MCF 10A (cell line): Measurements from ENCODE around the gene PTX3. TPM values are rescaled to one million over a fixed set of nuclear protein-coding genes. Genes with fewer than 3 reads are reported as not detected.

Source experiments
- BruUV-seq: library from RNA; stranded (reverse); fragments of 400-500 nt; replicated peaks from 2 replicates; lab custom pipeline; 2021; lab: Mats Ljungman, UMichigan
- CTCF ChIA-PET: fragments of 300-600 bp; sonication (Branson Sonifier 250); formaldehyde crosslinking; extraction: SDS; loops from one replicate; lab custom pipeline; 2021; ENCODE audit warnings: antibody characterized with exemption, inconsistent platforms; lab: Yijun Ruan, JAX
- POLR2A ChIA-PET: fragments of 300-600, 350-650 bp; sonication (Branson Sonifier 250); formaldehyde crosslinking; extraction: SDS; loops from one replicate; lab custom pipeline; 2020; ENCODE audit warnings: antibody characterized with exemption, inconsistent platforms; lab: Yijun Ruan, JAX
- DNase-seq: peaks from one replicate; pipeline ENCODE4 v3.0.0-alpha.2; 2018; ENCODE audit not compliant: unreplicated experiment
- H3K27ac Mint-ChIP-seq: one replicate; pipeline ENCODE4 v1.8.0; 2022; ENCODE audit warnings: mild to moderate bottlenecking, low read depth, mixed read lengths; ENCODE audit not compliant: unreplicated experiment
- H3K27me3 Mint-ChIP-seq: one replicate; pipeline ENCODE4 v1.8.0; 2022; ENCODE audit warnings: mixed read lengths; ENCODE audit not compliant: insufficient read depth, unreplicated experiment
- H3K36me3 Mint-ChIP-seq: one replicate; pipeline ENCODE4 v1.8.0; 2022; ENCODE audit warnings: mild to moderate bottlenecking, moderate library complexity, mixed read lengths; ENCODE audit not compliant: insufficient read depth, unreplicated experiment
- H3K4me1 Mint-ChIP-seq: one replicate; pipeline ENCODE4 v1.8.0; 2022; ENCODE audit warnings: mixed read lengths; ENCODE audit not compliant: insufficient read depth, unreplicated experiment
- H3K4me3 Mint-ChIP-seq: one replicate; pipeline ENCODE4 v1.8.0; 2022; ENCODE audit warnings: mild to moderate bottlenecking, moderate library complexity, mixed read lengths; ENCODE audit not compliant: unreplicated experiment
- H3K9me3 Mint-ChIP-seq: one replicate; pipeline ENCODE4 v1.8.0; 2022; ENCODE audit warnings: mixed read lengths; ENCODE audit not compliant: unreplicated experiment
- intact Hi-C: fragments of 100-400 bp; cut with micrococcal nuclease; formaldehyde crosslinking; loops from 2 replicates; pipeline ENCODE4 v1.14.1; 2022
- total RNA-seq: library from RNA; stranded (reverse); gene quantifications from 2 replicates; pipeline ENCODE4 v1.2.3, GENCODE V29; 2022
- TF ChIP-seq, protein P1 (sequence below): fragments of 200-600 bp; IDR thresholded peaks from one replicate; pipeline ENCODE4 v1.8.0; 2022; ENCODE audit warnings: antibody characterized with exemption, mild to moderate bottlenecking; ENCODE audit not compliant: unreplicated experiment

PTX3 gene
- total RNA-seq, 1 experiment from 2014 or later: 217 TPM

DNA sequence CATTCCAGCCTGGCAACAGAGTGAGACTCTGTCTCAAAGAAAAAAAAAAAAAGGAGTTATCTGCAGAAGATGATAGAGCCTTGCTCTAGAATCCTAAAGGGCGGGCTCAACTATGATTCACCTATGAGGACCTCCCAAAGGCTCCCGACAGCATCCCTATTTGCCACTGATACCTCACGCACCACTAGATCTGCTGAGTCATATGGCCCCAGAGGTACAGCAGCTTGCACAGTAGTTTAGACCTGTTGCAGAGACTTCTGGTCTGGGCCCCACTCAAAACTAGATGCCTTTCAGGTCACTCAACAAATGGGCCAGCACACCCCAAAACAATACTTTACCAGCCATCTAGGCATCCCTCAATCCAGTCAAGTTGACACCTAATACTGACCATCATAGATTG is 38.1 kb upstream of the PTX3 start:
- no TSS peak for BruUV-seq
- Mint-ChIP-seq H3K4me1 (no peaks in the 10 kb centered on the region), H3K36me3 (peaks cover 3% of the 10 kb centered on the region), H3K9me3 (no peaks in the 10 kb centered on the region), H3K27ac (no peak overlapping the region), H3K27me3 (no peaks in the 10 kb centered on the region), H3K4me3 (no peak overlapping the region)
- ChIA-PET POLR2A (no interaction called here), CTCF (no interaction called here)
- TF ChIP-seq, protein P1, sequence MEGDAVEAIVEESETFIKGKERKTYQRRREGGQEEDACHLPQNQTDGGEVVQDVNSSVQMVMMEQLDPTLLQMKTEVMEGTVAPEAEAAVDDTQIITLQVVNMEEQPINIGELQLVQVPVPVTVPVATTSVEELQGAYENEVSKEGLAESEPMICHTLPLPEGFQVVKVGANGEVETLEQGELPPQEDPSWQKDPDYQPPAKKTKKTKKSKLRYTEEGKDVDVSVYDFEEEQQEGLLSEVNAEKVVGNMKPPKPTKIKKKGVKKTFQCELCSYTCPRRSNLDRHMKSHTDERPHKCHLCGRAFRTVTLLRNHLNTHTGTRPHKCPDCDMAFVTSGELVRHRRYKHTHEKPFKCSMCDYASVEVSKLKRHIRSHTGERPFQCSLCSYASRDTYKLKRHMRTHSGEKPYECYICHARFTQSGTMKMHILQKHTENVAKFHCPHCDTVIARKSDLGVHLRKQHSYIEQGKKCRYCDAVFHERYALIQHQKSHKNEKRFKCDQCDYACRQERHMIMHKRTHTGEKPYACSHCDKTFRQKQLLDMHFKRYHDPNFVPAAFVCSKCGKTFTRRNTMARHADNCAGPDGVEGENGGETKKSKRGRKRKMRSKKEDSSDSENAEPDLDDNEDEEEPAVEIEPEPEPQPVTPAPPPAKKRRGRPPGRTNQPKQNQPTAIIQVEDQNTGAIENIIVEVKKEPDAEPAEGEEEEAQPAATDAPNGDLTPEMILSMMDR: no peak
- DNase-seq: no peak
- intact Hi-C loops: no loop called here

DNA sequence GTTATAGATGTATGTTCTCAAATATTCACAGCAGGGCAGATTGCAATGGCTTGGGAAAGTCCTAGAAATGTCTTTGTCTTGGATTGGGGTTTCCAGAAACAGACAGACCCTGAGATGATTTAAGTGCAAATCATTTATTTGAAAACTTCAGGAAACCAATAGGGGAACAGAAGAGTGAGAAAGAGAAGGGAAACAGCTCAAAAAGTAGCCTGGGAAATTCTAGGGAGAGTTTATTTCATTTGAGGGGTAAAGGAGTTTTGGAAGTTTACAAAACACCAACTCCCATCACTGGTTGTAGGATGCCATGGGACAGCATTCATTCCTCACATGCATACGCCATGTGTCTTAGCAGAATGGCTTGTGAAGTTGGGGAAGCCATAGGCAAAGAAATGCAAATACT is 32.3 kb upstream of the PTX3 start:
- Mint-ChIP-seq H3K27me3 (no peaks in the 10 kb centered on the region), H3K36me3 (no peaks in the 10 kb centered on the region), H3K27ac (no peak overlapping the region), H3K4me1 (peaks cover 12% of the 10 kb centered on the region), H3K9me3 (no peaks in the 10 kb centered on the region), H3K4me3 (no peak overlapping the region)
- intact Hi-C loops: no loop called here
- BruUV-seq: no TSS peak
- POLR2A ChIA-PET: no interaction called here
- CTCF ChIA-PET: interaction anchor here (0.7 to 1.2 kb wide), 2 partner anchors 10 to 654 kb away, joined by 3 read pairs; no protein-coding TSS in a partner anchor
- no peak for DNase-seq
- TF ChIP-seq, protein P1: no peak

DNA sequence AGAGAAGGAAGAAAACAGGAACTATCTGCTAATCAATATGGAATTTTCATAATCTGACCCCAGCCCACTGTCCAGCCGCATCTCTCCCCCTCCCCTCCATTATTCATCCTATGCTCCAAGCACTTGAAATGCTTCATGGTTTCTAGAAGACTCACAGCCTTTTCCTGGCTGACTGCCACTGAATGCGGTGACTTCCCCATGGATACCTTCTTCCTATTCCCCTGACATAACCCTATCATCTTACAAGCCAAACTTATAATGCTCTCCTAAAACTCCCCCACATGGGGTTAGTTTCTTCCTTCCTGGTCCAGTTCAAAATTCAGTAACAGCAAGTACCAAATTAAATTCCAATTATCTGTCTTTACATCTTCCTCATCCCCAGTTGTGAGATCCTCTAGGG is 31.2 kb upstream of the PTX3 start:
- CTCF ChIA-PET: interaction anchor here (0.7 kb wide), 1 partner anchor 230 kb away, joined by 3 read pairs; no protein-coding TSS in a partner anchor
- intact Hi-C loops: no loop called here
- H3K27ac Mint-ChIP-seq: no peak overlapping the region
- H3K36me3 Mint-ChIP-seq: no peaks in the 10 kb centered on the region
- BruUV-seq: no TSS peak
- H3K27me3 Mint-ChIP-seq: no peaks in the 10 kb centered on the region
- H3K4me3 Mint-ChIP-seq: no peak overlapping the region
- POLR2A ChIA-PET: no interaction called here
- peaks cover 12% of the 10 kb centered on the region for H3K4me1 Mint-ChIP-seq
- H3K9me3 Mint-ChIP-seq: no peaks in the 10 kb centered on the region
- no peak for DNase-seq
- TF ChIP-seq, protein P1: no peak

DNA sequence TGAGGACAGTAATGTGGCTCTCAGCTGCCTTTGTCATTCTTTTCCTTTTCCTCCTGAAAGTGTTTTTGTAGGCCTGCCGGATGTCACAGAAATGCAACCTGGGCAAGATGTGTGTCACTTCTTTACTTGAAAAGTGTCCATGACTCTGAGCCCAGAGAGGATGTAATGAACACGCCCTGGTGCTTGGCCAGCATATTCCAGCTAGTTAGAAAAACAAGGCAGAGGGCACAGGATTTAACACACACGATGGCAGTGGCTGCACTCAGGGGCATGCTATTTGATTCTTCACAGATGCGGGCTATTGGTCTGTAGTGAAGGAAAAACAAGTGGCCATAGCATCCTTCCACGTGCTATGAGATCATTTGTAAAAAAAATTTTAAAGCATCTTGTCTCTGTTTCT is 30.3 kb upstream of the PTX3 start:
- H3K4me3 Mint-ChIP-seq: no peak overlapping the region
- no peaks in the 10 kb centered on the region for H3K27me3 Mint-ChIP-seq
- no peaks in the 10 kb centered on the region for H3K9me3 Mint-ChIP-seq
- no TSS peak for BruUV-seq
- no peak overlapping the region for H3K27ac Mint-ChIP-seq
- H3K4me1 Mint-ChIP-seq: peaks cover 12% of the 10 kb centered on the region
- DNase-seq: no peak
- POLR2A ChIA-PET: interaction anchor here (0.6 kb wide), 1 partner anchor 58 kb away, joined by 3 read pairs; no protein-coding TSS in a partner anchor
- H3K36me3 Mint-ChIP-seq: no peaks in the 10 kb centered on the region
- TF ChIP-seq, protein P1: no peak
- intact Hi-C loops: no loop called here
- CTCF ChIA-PET: interaction anchor here (0.6 kb wide), 1 partner anchor 166 kb away, joined by 3 read pairs; no protein-coding TSS in a partner anchor
